Measurements from ENCODE around the gene POLR2H. TPM values are rescaled to one million over a fixed set of nuclear protein-coding genes. Genes with fewer than 3 reads are reported as not detected.
A peak's percentile ranks its signal among the peaks of the same experiment; 100 is the strongest.

POLR2H gene
- polyA plus RNA-seq, 4 donors: 124 to 346 (median 204) TPM

DNA sequence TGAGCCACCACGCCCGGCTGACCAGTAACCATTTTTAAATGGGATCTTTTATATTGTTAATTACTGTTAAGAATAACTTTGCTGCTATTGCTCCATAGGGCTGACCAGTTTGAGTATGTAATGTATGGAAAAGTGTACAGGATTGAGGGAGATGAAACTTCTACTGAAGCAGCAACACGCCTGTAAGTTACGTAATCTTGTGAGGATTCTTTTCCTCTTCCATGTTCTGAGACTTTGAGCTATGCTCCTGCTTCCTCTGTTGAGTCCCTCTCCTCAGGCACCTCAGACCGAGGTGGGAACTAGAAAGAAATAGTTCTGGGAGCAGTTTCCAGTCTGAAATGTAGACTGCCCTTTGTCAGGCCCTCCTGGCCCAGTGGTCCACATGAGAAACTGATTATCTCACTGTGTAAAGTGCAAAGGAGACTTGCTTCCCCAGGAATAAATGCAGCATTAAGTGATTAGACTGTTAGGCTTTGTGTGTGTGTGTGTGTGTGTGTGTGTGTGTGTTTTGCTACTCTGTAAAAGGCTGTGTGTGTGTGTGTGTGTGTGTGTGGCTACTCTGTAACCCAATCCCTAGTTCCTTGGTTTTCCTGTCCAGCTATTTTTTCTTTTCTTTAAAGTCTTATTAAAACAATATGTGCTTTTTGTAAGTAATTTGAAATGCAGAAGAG lies 5.2 kb downstream of the POLR2H start:
- H3K4me3 ChIP-seq (ENCODE audit: low read depth in 1 of 3, low read length in 3 of 3): no peak overlapping the region
- FAIRE-seq (no peak), DNase-seq (peak; percentile 21 to 78)
- no peaks in the 10 kb centered on the region for H3K27me3 ChIP-seq (ENCODE audit: control insufficient read depth in 3 of 3, insufficient read depth in 3 of 3, low read length in 3 of 3)
- whole genome bisulfite sequencing, 3 donors: 63 to 79% (median 73%) methylated on average over 5 of the region's 5 CpGs
- H3K4me1 ChIP-seq (ENCODE audit: control insufficient read depth in 3 of 3, insufficient read depth in 2 of 3, low read depth in 1 of 3, low read length in 2 of 3): peaks cover 0 to 31% (median 8%) of the 10 kb centered on the region in 3 donors
- H3K27ac ChIP-seq (ENCODE audit: low read depth in 1 of 3, low read length in 2 of 3): peak overlapping the region in 1 of 3 donors; percentile 79
- peaks cover 5 to 36% (median 12%) of the 10 kb centered on the region in 3 donors for H3K36me3 ChIP-seq (ENCODE audit: control insufficient read depth in 3 of 3, insufficient read depth in 2 of 3, low read depth in 1 of 3, low read length in 3 of 3)
- H3K9me3 ChIP-seq (ENCODE audit: control insufficient read depth in 2 of 2, insufficient read depth in 1 of 2, low read depth in 1 of 2, low read length in 1 of 2): no peaks in the 10 kb centered on the region

DNA sequence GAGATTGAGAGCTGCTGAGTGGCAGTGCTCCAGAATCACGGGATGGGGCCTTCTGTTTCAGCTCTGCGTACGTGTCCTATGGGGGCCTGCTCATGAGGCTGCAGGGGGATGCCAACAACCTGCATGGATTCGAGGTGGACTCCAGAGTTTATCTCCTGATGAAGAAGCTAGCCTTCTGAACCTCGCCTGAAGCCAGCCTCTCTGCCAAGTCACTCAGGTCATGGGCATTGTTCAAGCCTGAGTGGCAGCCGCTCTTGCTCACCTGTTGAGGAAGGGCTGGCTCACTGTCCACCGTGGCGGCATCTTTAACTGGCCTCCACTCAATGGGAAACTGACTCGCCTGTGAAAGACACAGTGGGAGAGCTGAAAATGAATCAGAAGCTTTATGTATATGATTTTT lies 6.6 kb downstream of the POLR2H start:
- no peak overlapping the region for H3K4me3 ChIP-seq (ENCODE audit: low read depth in 1 of 3, low read length in 3 of 3)
- H3K27ac ChIP-seq (ENCODE audit: low read depth in 1 of 3, low read length in 2 of 3): no peak overlapping the region
- H3K4me1 ChIP-seq (ENCODE audit: control insufficient read depth in 3 of 3, insufficient read depth in 2 of 3, low read depth in 1 of 3, low read length in 2 of 3): peaks cover 0 to 34% (median 8%) of the 10 kb centered on the region in 3 donors
- 84 to 89% (median 84%) methylated on average over 9 of the region's 9 CpGs for WGBS, 3 donors
- FAIRE-seq: no peak
- H3K27me3 ChIP-seq (ENCODE audit: control insufficient read depth in 3 of 3, insufficient read depth in 3 of 3, low read length in 3 of 3): no peaks in the 10 kb centered on the region
- DNase-seq: no peak
- H3K9me3 ChIP-seq (ENCODE audit: control insufficient read depth in 2 of 2, insufficient read depth in 1 of 2, low read depth in 1 of 2, low read length in 1 of 2): no peaks in the 10 kb centered on the region
- H3K36me3 ChIP-seq (ENCODE audit: control insufficient read depth in 3 of 3, insufficient read depth in 2 of 3, low read depth in 1 of 3, low read length in 3 of 3): peaks cover 5 to 36% (median 12%) of the 10 kb centered on the region in 3 donors

DNA sequence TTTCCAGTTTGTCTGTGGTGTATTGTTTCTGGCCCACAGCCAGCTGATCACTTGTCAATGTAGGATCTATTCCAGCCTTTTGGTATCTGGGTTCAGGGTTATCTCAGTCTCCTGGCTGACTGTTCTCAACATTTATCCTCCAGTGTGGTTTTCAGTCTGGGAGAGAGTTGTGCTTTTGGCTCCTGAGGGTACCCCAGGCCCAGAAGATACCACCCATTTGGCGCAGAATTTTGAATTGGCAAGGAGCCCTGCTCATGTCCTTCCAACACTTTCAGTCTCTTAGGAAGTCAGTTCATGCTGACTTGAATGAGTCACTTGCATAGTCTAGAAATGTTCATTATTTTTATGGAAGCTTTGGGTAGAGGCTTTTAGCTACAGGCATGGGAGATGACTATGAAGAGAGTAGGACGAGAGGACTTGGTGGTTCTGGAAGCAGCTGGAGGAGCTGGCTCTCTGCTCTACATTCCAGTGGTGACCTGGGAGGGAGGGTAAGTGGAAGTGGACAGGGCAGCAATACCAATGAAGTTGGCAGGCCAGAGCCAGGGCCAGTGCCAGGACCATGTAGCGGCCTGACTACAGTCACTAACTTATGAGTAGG lies 7.2 kb downstream of the POLR2H start:
- Histone ChIP-seq H3K4me1 (ENCODE audit: control insufficient read depth in 3 of 3, insufficient read depth in 2 of 3, low read depth in 1 of 3, low read length in 2 of 3) (peaks cover 0 to 34% (median 8%) of the 10 kb centered on the region in 3 donors), H3K27me3 (ENCODE audit: control insufficient read depth in 3 of 3, insufficient read depth in 3 of 3, low read length in 3 of 3) (no peaks in the 10 kb centered on the region), H3K27ac (ENCODE audit: low read depth in 1 of 3, low read length in 2 of 3) (no peak overlapping the region), H3K9me3 (ENCODE audit: control insufficient read depth in 2 of 2, insufficient read depth in 1 of 2, low read depth in 1 of 2, low read length in 1 of 2) (no peaks in the 10 kb centered on the region), H3K4me3 (ENCODE audit: low read depth in 1 of 3, low read length in 3 of 3) (no peak overlapping the region), H3K36me3 (ENCODE audit: control insufficient read depth in 3 of 3, insufficient read depth in 2 of 3, low read depth in 1 of 3, low read length in 3 of 3) (peaks cover 5 to 36% (median 12%) of the 10 kb centered on the region in 3 donors)
- DNase-seq (no peak), FAIRE-seq (no peak)
- WGBS, 3 donors: 77 to 91% (median 86%) methylated on average over 3 of the region's 3 CpGs

DNA sequence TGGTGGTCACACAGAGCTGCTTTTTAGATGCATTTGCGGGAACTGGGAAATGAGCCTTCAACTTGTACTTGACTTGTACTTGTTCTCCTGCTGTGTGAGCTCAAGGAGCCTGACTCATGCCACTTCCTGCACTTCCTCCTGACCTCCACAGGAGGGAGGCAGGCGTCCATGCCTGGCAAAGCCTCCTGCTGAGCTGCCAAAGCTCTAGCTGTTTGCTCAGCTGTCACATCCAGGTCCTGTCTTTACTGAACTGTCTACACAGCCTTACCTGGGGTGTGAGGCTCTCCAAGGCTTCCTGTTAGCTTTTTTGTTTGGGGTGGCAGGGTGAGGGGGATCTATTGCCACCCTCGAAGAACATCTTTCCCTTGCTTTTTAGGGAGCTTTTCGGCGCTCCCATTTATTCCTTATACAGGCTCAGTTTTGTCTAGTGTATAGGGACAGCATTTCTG lies 10.1 kb downstream of the POLR2H start:
- peak; percentile 87 to 90 for DNase-seq
- Histone ChIP-seq H3K4me1 (ENCODE audit: control insufficient read depth in 3 of 3, insufficient read depth in 2 of 3, low read depth in 1 of 3, low read length in 2 of 3) (peaks cover 0 to 14% (median 2%) of the 10 kb centered on the region in 3 donors), H3K9me3 (ENCODE audit: control insufficient read depth in 2 of 2, insufficient read depth in 1 of 2, low read depth in 1 of 2, low read length in 1 of 2) (no peaks in the 10 kb centered on the region), H3K36me3 (ENCODE audit: control insufficient read depth in 3 of 3, insufficient read depth in 2 of 3, low read depth in 1 of 3, low read length in 3 of 3) (peaks cover 5 to 19% (median 8%) of the 10 kb centered on the region in 3 donors), H3K4me3 (ENCODE audit: low read depth in 1 of 3, low read length in 3 of 3) (no peak overlapping the region), H3K27ac (ENCODE audit: low read depth in 1 of 3, low read length in 2 of 3) (no peak overlapping the region), H3K27me3 (ENCODE audit: control insufficient read depth in 3 of 3, insufficient read depth in 3 of 3, low read length in 3 of 3) (peaks cover 0 to 2% (median 0%) of the 10 kb centered on the region in 3 donors)
- no peak for FAIRE-seq
- 34 to 47% (median 34%) methylated on average over 5 of the region's 5 CpGs for WGBS, 3 donors

DNA sequence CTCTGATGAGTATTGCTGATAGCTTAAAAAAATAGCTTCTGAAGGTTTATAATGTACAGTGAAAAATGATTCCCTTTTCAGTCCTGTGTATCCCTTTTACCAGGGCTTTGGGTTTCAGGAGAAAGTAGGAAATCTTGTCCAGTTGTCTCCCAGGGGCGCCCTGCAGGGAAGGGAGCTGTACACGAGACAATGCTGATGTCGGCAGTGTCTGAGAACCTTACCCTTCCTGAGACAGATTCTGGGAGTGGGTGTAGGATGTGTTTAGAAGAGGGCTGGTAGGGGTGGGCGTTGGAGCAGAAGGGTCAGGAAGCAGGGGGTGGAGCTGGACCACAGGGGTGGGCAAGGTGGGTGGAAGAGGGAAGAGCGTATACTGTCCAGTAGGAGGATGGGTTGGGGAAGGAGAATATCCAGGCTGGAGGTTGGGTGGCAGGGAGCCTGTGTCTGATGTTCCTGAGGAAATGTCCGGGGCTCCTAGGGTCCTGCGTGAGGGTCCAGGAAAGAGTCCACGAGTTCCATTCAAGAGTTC lies 10.8 kb downstream of the POLR2H start:
- H3K4me1 ChIP-seq (ENCODE audit: control insufficient read depth in 3 of 3, insufficient read depth in 2 of 3, low read depth in 1 of 3, low read length in 2 of 3): peaks cover 0 to 10% (median 2%) of the 10 kb centered on the region in 3 donors
- no peak overlapping the region for H3K4me3 ChIP-seq (ENCODE audit: low read depth in 1 of 3, low read length in 3 of 3)
- peaks cover 3 to 16% (median 5%) of the 10 kb centered on the region in 3 donors for H3K36me3 ChIP-seq (ENCODE audit: control insufficient read depth in 3 of 3, insufficient read depth in 2 of 3, low read depth in 1 of 3, low read length in 3 of 3)
- no peak for DNase-seq
- no peak overlapping the region for H3K27ac ChIP-seq (ENCODE audit: low read depth in 1 of 3, low read length in 2 of 3)
- peaks cover 0 to 2% (median under 1%) of the 10 kb centered on the region in 3 donors for H3K27me3 ChIP-seq (ENCODE audit: control insufficient read depth in 3 of 3, insufficient read depth in 3 of 3, low read length in 3 of 3)
- H3K9me3 ChIP-seq (ENCODE audit: control insufficient read depth in 2 of 2, insufficient read depth in 1 of 2, low read depth in 1 of 2, low read length in 1 of 2): no peaks in the 10 kb centered on the region
- FAIRE-seq: no peak
- WGBS, 3 donors: 76 to 81% (median 78%) methylated on average over 8 of the region's 8 CpGs

DNA sequence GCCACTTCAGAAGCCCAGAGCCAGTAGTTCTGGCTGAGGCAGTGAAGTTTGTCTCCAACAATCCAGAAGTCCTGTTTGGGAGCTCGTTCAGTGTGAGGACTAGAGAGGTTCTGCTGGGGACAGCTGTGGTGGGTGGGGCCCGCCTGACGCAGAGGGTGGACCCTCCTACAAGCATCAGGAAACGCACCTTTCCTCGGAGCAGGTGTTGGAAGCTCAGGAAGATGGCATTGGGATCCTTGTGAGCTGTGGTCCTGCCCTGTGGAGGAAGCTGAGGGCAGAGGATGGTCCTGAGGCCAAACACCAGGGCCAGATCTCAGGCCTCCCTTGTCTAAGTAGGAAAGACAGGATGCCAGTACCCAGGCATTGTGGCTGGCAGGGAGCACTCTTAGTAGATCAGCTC lies 11.4 kb downstream of the POLR2H start:
- Histone ChIP-seq H3K36me3 (ENCODE audit: control insufficient read depth in 3 of 3, insufficient read depth in 2 of 3, low read depth in 1 of 3, low read length in 3 of 3) (peaks cover 3 to 12% (median 5%) of the 10 kb centered on the region in 3 donors), H3K4me3 (ENCODE audit: low read depth in 1 of 3, low read length in 3 of 3) (no peak overlapping the region), H3K27ac (ENCODE audit: low read depth in 1 of 3, low read length in 2 of 3) (no peak overlapping the region), H3K4me1 (ENCODE audit: control insufficient read depth in 3 of 3, insufficient read depth in 2 of 3, low read depth in 1 of 3, low read length in 2 of 3) (peaks cover 0 to 12% (median 2%) of the 10 kb centered on the region in 3 donors), H3K27me3 (ENCODE audit: control insufficient read depth in 3 of 3, insufficient read depth in 3 of 3, low read length in 3 of 3) (peaks cover under 1 to 6% (median 2%) of the 10 kb centered on the region in 3 donors), H3K9me3 (ENCODE audit: control insufficient read depth in 2 of 2, insufficient read depth in 1 of 2, low read depth in 1 of 2, low read length in 1 of 2) (no peaks in the 10 kb centered on the region)
- 23 to 69% (median 43%) methylated on average over 5 of the region's 5 CpGs for WGBS, 3 donors
- FAIRE-seq (no peak), DNase-seq (no peak)

DNA sequence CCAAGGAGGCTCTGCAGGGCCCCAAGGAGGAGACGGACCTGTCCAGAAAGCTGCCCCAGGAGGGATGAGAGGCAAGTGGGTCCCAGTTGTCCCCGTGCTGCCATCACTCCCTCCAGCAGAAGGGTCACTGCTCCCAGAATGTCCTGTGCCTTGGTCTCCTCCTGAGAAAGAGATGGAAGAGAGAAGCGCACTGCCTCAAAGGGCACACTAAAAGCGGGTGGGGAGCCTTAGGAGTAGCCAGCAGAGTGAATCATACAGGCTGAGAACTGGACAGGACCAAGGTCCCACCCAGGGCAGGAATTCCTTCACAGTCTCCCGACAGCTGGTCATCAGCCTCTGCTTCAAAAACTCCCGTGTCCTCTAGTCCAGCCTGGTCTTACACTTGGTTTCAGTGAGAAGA lies 11.9 kb downstream of the POLR2H start:
- no peak for FAIRE-seq
- no peak for DNase-seq
- WGBS, 3 donors: 68 to 77% (median 70%) methylated on average over 6 of the region's 6 CpGs
- Histone ChIP-seq H3K4me3 (ENCODE audit: low read depth in 1 of 3, low read length in 3 of 3) (no peak overlapping the region), H3K27me3 (ENCODE audit: control insufficient read depth in 3 of 3, insufficient read depth in 3 of 3, low read length in 3 of 3) (peaks cover 5 to 10% (median 6%) of the 10 kb centered on the region in 3 donors), H3K4me1 (ENCODE audit: control insufficient read depth in 3 of 3, insufficient read depth in 2 of 3, low read depth in 1 of 3, low read length in 2 of 3) (peaks cover 0 to 16% (median 2%) of the 10 kb centered on the region in 3 donors), H3K27ac (ENCODE audit: low read depth in 1 of 3, low read length in 2 of 3) (no peak overlapping the region), H3K9me3 (ENCODE audit: control insufficient read depth in 2 of 2, insufficient read depth in 1 of 2, low read depth in 1 of 2, low read length in 1 of 2) (no peaks in the 10 kb centered on the region), H3K36me3 (ENCODE audit: control insufficient read depth in 3 of 3, insufficient read depth in 2 of 3, low read depth in 1 of 3, low read length in 3 of 3) (peaks cover 2 to 8% (median 3%) of the 10 kb centered on the region in 3 donors)

DNA sequence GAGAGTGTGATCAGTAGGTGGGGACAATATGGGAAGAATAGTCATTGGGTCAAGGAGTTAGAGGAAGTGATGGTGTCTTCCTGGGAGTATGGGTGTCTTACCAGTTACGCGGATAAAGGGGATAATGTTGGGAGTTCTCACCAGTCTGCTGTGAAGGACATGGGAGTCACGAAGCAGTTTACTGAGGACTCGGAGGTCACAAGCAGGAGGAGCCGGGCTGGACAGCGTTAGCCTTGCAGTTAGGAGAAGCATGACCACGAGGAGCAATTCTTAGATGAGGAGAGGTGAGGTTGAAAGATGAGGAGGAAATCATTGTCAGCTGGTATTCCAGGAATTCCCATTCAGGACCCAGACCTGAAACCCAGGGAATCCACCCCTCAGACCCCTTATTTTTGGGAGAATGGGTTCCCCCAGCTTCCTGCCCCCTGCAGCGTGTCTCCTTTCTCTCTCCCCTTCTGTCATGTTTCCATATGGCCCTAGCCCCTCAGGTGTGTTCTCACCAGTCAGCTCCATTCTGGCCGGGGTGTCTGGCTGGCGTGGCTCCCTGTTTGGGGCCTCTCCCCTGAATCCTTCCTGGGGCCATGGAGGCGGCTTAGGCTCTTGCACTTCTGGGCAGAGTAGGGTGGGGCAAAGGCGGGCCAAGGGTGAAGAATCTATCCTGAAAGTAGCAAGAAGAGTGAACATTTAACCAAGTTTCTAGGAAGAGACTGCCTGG lies 14.4 kb downstream of the POLR2H start:
- no peak for FAIRE-seq
- H3K36me3 ChIP-seq (ENCODE audit: control insufficient read depth in 3 of 3, insufficient read depth in 2 of 3, low read depth in 1 of 3, low read length in 3 of 3): no peaks in the 10 kb centered on the region
- no peak overlapping the region for H3K27ac ChIP-seq (ENCODE audit: low read depth in 1 of 3, low read length in 2 of 3)
- 77 to 84% (median 81%) methylated on average over 12 of the region's 12 CpGs for WGBS, 3 donors
- DNase-seq: no peak
- H3K9me3 ChIP-seq (ENCODE audit: control insufficient read depth in 2 of 2, insufficient read depth in 1 of 2, low read depth in 1 of 2, low read length in 1 of 2): no peaks in the 10 kb centered on the region
- H3K4me1 ChIP-seq (ENCODE audit: control insufficient read depth in 3 of 3, insufficient read depth in 2 of 3, low read depth in 1 of 3, low read length in 2 of 3): peaks cover 0 to 17% (median 2%) of the 10 kb centered on the region in 3 donors
- no peak overlapping the region for H3K4me3 ChIP-seq (ENCODE audit: low read depth in 1 of 3, low read length in 3 of 3)
- peaks cover 9 to 26% (median 13%) of the 10 kb centered on the region in 3 donors for H3K27me3 ChIP-seq (ENCODE audit: control insufficient read depth in 3 of 3, insufficient read depth in 3 of 3, low read length in 3 of 3)
